ENCODE data around the gene CMIP. TPM values are rescaled to one million over a fixed set of nuclear protein-coding genes. Genes with fewer than 3 reads are reported as not detected.

CMIP gene
- total and polyA plus RNA-seq, 10 of the 15 experiments (the other 5 are each of a cell fraction or from before 2014, with no cell fraction given): 1.2 to 43.2 (median 4.4) TPM

GRCh38 chr16:81715358-81716196 is 271.0 kb downstream of the CMIP start (continued):
- TF ChIP-seq PRDM15 (CRISPR knock-in tag; IDR thresholded peaks at IDR 0.05): no peak
- TF ChIP-seq ZNF384 (IDR thresholded peaks at IDR 0.05; ENCODE audit: borderline replicate concordance, low read depth, low read length): peak; percentile 88
- no peak for TF ChIP-seq SKIL (IDR thresholded peaks at IDR 0.05; ENCODE audit: low read depth, poor library complexity, severe bottlenecking)
- TF ChIP-seq ASH2L (IDR thresholded peaks at IDR 0.05; ENCODE audit: borderline replicate concordance, low read depth): no peak
- no peak for TF ChIP-seq ZBTB11 (CRISPR knock-in tag; IDR thresholded peaks at IDR 0.05)
- TF ChIP-seq MEF2A (IDR thresholded peaks at IDR 0.05; ENCODE audit: insufficient read depth, low read depth, low read length): no peak
- no peak for TF ChIP-seq SREBF2 (IDR thresholded peaks at IDR 0.05; ENCODE audit: low read length)
- TF ChIP-seq ZBTB40 (IDR thresholded peaks at IDR 0.05; ENCODE audit: borderline replicate concordance): no peak
- TF ChIP-seq FOXM1 (IDR thresholded peaks at IDR 0.05; ENCODE audit: low read depth, low read length): no peak
- no peak for TF ChIP-seq TARDBP (IDR thresholded peaks at IDR 0.05; ENCODE audit: borderline replicate concordance)
- TF ChIP-seq SREBF1 (IDR thresholded peaks at IDR 0.05; ENCODE audit: low read length): no peak
- TF ChIP-seq IKZF2 (IDR thresholded peaks at IDR 0.05): peak; percentile 60 to 63
- no peak for TF ChIP-seq NR2F1 (conservative IDR thresholded peaks at IDR 0.05)
- TF ChIP-seq RAD21 (IDR thresholded peaks at IDR 0.05; ENCODE audit: insufficient read depth, low read depth, low read length): no peak
- no peak for TF ChIP-seq ESRRA (IDR thresholded peaks at IDR 0.05; ENCODE audit: low read length)

Data from GM12878 (cell line).